Measurements from ENCODE around the gene CLCC1.

The CLCC1 gene

GRCh38 chr1:108961198-108961597 lies 2.1 kb downstream of the CLCC1 start:
- no peak overlapping the region for H3K27ac ChIP-seq
- peaks cover 24 to 35% (median 30%) of the 10 kb centered on the region in 10 experiments for H3K4me1 ChIP-seq
- no peak for TF ChIP-seq Cebpa-rat (IDR thresholded peaks at IDR 0.05)
- H3K27me3 ChIP-seq = peaks cover 0 to 26% (median 6%) of the 10 kb centered on the region in 11 experiments; a peak in 6 of 22 replicates
- peak overlapping the region in 10 of 11 experiments; percentile 78 to 95 (median 88); a peak in 11 of 22 replicates for H3K4me2 ChIP-seq
- H3K36me3 ChIP-seq = peaks cover 12 to 32% (median 19%) of the 10 kb centered on the region in 11 experiments; a peak in 19 of 22 replicates
- H3K9me3 ChIP-seq (replicated peaks in 1 of 11) = no peaks in the 10 kb centered on the region
- no peak overlapping the region for H3K9ac ChIP-seq
- no peak overlapping the region for H3K4me3 ChIP-seq
- H4K20me1 ChIP-seq = peaks cover 39 to 64% (median 58%) of the 10 kb centered on the region in 11 experiments; a peak in 21 of 22 replicates

- Histone ChIP-seq H3K9me3 (replicated peaks in 1 of 11) (no peaks in the 10 kb centered on the region), H3K27ac (no peak overlapping the region), H3K9ac (no peak overlapping the region), H3K4me3 (no peak overlapping the region), H4K20me1 (peaks cover 44 to 69% (median 63%) of the 10 kb centered on the region in 11 experiments; a peak in 21 of 22 replicates), H3K27me3 (peaks cover 0 to 26% (median 6%) of the 10 kb centered on the region in 11 experiments; a peak in 6 of 22 replicates), H3K4me1 (peaks cover 24 to 35% (median 30%) of the 10 kb centered on the region in 10 experiments), H3K4me2 (peak overlapping the region in 2 of 11 experiments; percentile 88 to 89; a peak in 2 of 22 replicates), H3K36me3 (peaks cover 17 to 36% (median 24%) of the 10 kb centered on the region in 11 experiments; a peak in 21 of 22 replicates)
- TF ChIP-seq Cebpa-rat (IDR thresholded peaks at IDR 0.05) = no peak
These were observed 2.6 kb downstream of the CLCC1 start for GRCh38 chr1:108960719-108961118.

DNA sequence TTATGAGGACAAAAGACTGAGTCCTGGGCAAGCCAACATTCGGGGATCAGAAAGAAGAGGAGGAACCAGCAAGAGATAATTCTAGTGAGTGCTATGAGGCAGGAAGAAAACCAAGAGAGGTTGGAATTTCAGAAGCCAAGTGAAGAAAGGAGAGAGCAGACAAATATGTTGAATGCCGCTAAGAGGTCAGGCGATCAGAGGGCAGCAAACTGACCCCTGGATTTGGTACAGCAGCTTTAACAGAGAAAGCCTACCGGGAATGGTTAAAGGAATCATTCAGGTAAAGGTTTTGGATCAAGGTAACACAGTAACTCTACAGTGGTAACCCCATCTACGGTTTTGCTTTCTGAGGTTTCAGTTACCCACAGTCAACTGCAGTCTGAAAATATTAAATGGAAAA lies 5.4 kb downstream of the CLCC1 start:
- Histone ChIP-seq H3K36me3 (peaks cover 40 to 65% (median 50%) of the 10 kb centered on the region in 11 experiments), H3K9me3 (replicated peaks in 1 of 11) (peaks cover 0 to 5% (median 0%) of the 10 kb centered on the region in 11 experiments; a peak in 3 of 22 replicates), H3K4me3 (no peak overlapping the region), H4K20me1 (peaks cover 71 to 97% (median 89%) of the 10 kb centered on the region in 11 experiments; a peak in 21 of 22 replicates), H3K9ac (no peak overlapping the region), H3K4me1 (peaks cover 16 to 29% (median 24%) of the 10 kb centered on the region in 10 experiments), H3K27me3 (peaks cover 0 to 26% (median 6%) of the 10 kb centered on the region in 11 experiments; a peak in 6 of 22 replicates), H3K27ac (no peak overlapping the region), H3K4me2 (peak overlapping the region in 5 of 11 experiments; percentile 71 to 78 (median 75); a peak in 5 of 22 replicates)
- TF ChIP-seq Cebpa-rat (IDR thresholded peaks at IDR 0.05) = no peak

GRCh38 chr1:108955881-108956280 lies 7.4 kb downstream of the CLCC1 start:
- Histone ChIP-seq H3K36me3 (peaks cover 43 to 77% (median 60%) of the 10 kb centered on the region in 11 experiments), H3K27ac (no peak overlapping the region), H3K4me1 (peaks cover 6 to 16% (median 12%) of the 10 kb centered on the region in 10 experiments), H3K27me3 (peaks cover 0 to 26% (median 6%) of the 10 kb centered on the region in 11 experiments; a peak in 6 of 22 replicates), H3K4me2 (no peak overlapping the region), H3K9me3 (replicated peaks in 1 of 11) (peaks cover 0 to 5% (median 0%) of the 10 kb centered on the region in 11 experiments; a peak in 4 of 22 replicates), H3K4me3 (no peak overlapping the region), H4K20me1 (peaks cover 68 to 98% (median 86%) of the 10 kb centered on the region in 11 experiments; a peak in 21 of 22 replicates), H3K9ac (no peak overlapping the region)
- TF ChIP-seq Cebpa-rat (IDR thresholded peaks at IDR 0.05) = no peak

DNA sequence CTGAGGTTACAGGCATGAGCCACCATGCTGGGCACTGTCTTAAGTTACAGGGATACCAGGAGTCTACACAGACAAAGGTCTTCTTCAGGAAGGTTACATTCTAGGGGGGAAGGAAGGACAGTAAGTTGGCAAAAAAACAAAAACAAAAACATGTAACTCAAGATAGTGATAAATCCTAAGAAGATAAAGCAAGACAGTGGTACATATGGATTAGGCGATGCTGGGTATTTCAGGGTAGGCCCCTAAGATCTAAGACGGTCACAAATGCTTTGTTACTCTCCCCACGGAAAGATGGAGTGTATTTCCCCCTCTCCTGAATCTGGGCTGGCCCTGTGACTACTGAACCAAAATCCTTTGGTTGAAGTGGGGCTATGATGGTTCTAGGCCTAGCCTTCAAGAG lies 8.2 kb downstream of the CLCC1 start:
- no peak overlapping the region for H3K4me3 ChIP-seq
- H4K20me1 ChIP-seq = peaks cover 63 to 97% (median 86%) of the 10 kb centered on the region in 11 experiments; a peak in 21 of 22 replicates
- H3K9ac ChIP-seq = no peak overlapping the region
- no peak overlapping the region for H3K27ac ChIP-seq
- H3K27me3 ChIP-seq = peaks cover 0 to 24% (median 6%) of the 10 kb centered on the region in 11 experiments; a peak in 6 of 22 replicates
- peaks cover 40 to 69% (median 58%) of the 10 kb centered on the region in 11 experiments for H3K36me3 ChIP-seq
- peaks cover 0 to 5% (median 0%) of the 10 kb centered on the region in 11 experiments; a peak in 4 of 22 replicates for H3K9me3 ChIP-seq (replicated peaks in 1 of 11)
- H3K4me2 ChIP-seq = no peak overlapping the region
- peaks cover 6 to 16% (median 12%) of the 10 kb centered on the region in 10 experiments for H3K4me1 ChIP-seq
- no peak for TF ChIP-seq Cebpa-rat (IDR thresholded peaks at IDR 0.05)

DNA sequence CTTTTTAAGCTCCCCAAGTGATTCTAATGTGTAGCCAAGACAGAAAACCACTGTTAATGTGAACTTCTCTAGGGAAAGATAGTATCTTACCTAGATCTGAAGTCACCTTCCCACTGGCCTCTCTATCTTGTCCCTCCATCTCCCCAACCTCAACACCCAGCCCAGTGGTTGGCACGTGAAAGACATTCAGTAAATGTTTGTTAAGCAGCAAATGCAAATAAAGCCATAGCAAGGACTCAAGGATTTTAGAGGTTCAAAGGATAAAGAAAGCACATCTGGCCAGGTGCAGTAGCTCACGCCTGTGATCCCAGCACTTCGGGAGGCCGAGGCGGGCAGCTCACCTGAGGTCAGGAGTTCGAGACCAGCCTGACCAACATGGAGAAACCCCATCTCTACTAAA lies 9.8 kb downstream of the CLCC1 start:
- peaks cover 31 to 60% (median 44%) of the 10 kb centered on the region in 11 experiments for H3K36me3 ChIP-seq
- H3K4me1 ChIP-seq = peaks cover 6 to 16% (median 12%) of the 10 kb centered on the region in 10 experiments
- TF ChIP-seq Cebpa-rat (IDR thresholded peaks at IDR 0.05) = no peak
- H3K4me2 ChIP-seq = no peak overlapping the region
- H4K20me1 ChIP-seq = peaks cover 54 to 97% (median 83%) of the 10 kb centered on the region in 11 experiments; a peak in 21 of 22 replicates
- H3K4me3 ChIP-seq = no peak overlapping the region
- H3K9ac ChIP-seq = no peak overlapping the region
- no peak overlapping the region for H3K27ac ChIP-seq
- peaks cover 0 to 11% (median 6%) of the 10 kb centered on the region in 11 experiments; a peak in 6 of 22 replicates for H3K27me3 ChIP-seq
- peaks cover 0 to 5% (median 0%) of the 10 kb centered on the region in 11 experiments; a peak in 4 of 22 replicates for H3K9me3 ChIP-seq (replicated peaks in 1 of 11)

DNA sequence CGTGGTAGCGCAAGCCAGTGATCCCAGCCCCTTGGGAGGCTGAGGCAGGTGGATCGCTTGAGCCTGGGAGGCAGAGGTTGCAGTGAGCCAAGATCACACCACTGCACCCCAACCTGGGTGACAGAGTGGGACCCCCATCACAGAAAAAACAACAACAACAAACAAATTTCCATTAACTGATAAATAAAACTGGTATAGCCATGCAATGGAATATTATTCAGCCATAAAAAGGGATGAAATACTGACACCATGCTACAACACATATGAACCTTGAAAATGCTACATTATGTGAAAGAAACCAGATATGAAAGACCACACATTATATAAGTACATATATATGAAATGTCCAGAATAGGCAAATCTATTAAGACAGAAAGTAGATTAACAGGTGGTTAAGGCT lies 12.0 kb downstream of the CLCC1 start:
- no peak overlapping the region for H3K4me2 ChIP-seq
- peaks cover 0 to 5% (median 0%) of the 10 kb centered on the region in 11 experiments; a peak in 4 of 22 replicates for H3K9me3 ChIP-seq (replicated peaks in 1 of 11)
- H3K36me3 ChIP-seq = peaks cover 39 to 74% (median 56%) of the 10 kb centered on the region in 11 experiments
- peaks cover 0 to 4% (median 0%) of the 10 kb centered on the region in 11 experiments; a peak in 1 of 22 replicates for H3K27me3 ChIP-seq
- no peak overlapping the region for H3K27ac ChIP-seq
- peaks cover 41 to 88% (median 74%) of the 10 kb centered on the region in 11 experiments; a peak in 21 of 22 replicates for H4K20me1 ChIP-seq
- no peak overlapping the region for H3K4me3 ChIP-seq
- peaks cover 0 to 7% (median 0%) of the 10 kb centered on the region in 10 experiments; a peak in 1 of 20 replicates for H3K4me1 ChIP-seq
- H3K9ac ChIP-seq = no peak overlapping the region
- TF ChIP-seq Cebpa-rat (IDR thresholded peaks at IDR 0.05) = no peak

- no peak overlapping the region for H3K27ac ChIP-seq
These were observed 14.2 kb downstream of the CLCC1 start for GRCh38 chr1:108949044-108949443.

More at GRCh38 chr1:108949044-108949443, 14.2 kb downstream of the CLCC1 start:
- H3K4me3 ChIP-seq = no peak overlapping the region
- peaks cover 38 to 73% (median 56%) of the 10 kb centered on the region in 11 experiments for H3K36me3 ChIP-seq
- H3K27me3 ChIP-seq = no peaks in the 10 kb centered on the region
- no peak overlapping the region for H3K9ac ChIP-seq
- H3K4me2 ChIP-seq = no peak overlapping the region
- H4K20me1 ChIP-seq = peaks cover 26 to 66% (median 52%) of the 10 kb centered on the region in 11 experiments; a peak in 16 of 22 replicates
- H3K9me3 ChIP-seq (replicated peaks in 1 of 11) = peaks cover 0 to 1% (median 0%) of the 10 kb centered on the region in 11 experiments; a peak in 3 of 22 replicates
- 0 out of 20 replicates have a peak, but pooled peaks cover 0 to 7% (median 0%) of the 10 kb centered on the region in 10 experiments for H3K4me1 ChIP-seq
- no peak for TF ChIP-seq Cebpa-rat (IDR thresholded peaks at IDR 0.05)
